ENCODE data around the gene SYCP3. TPM values are rescaled to one million over a fixed set of nuclear protein-coding genes. Genes with fewer than 3 reads are reported as not detected.

SYCP3 gene
- polyA plus RNA-seq, 1 of the 3 experiments (the other 2 are of a cell fraction): 0.07 TPM

GRCh38 chr12:101707131-101707782 lies 32.0 kb downstream of the SYCP3 start:
- peaks cover 3% of the 10 kb centered on the region; the same call in 1 of the 2 replicates for H3K79me2 ChIP-seq (ENCODE audit: insufficient read depth)
- no peaks in the 10 kb centered on the region for H3K9me2 ChIP-seq
- no peaks in the 10 kb centered on the region for H3K27me3 ChIP-seq (ENCODE audit: insufficient read depth)
- no peak overlapping the region for H2AFZ ChIP-seq (ENCODE audit: low read depth)
- no peaks in the 10 kb centered on the region for H3F3A ChIP-seq (replicated peaks; ENCODE audit: insufficient read depth)
- no peak overlapping the region for H3K9ac ChIP-seq
- no peak overlapping the region for H3K27ac ChIP-seq (ENCODE audit: low read depth in 2 of 2, low read length in 1 of 2)
- no peak for TF ChIP-seq JUND (IDR thresholded peaks at IDR 0.05)
- TF ChIP-seq USF1 (IDR thresholded peaks at IDR 0.05; ENCODE audit: borderline replicate concordance, low read depth): no peak
- TF ChIP-seq IRF3 (IDR thresholded peaks at IDR 0.05; ENCODE audit: low read depth, low read length): no peak
- TF ChIP-seq GATA2 (CRISPR knock-in tag; IDR thresholded peaks at IDR 0.05): no peak
- no peak for TF ChIP-seq SIN3A (IDR thresholded peaks at IDR 0.05; ENCODE audit: borderline replicate concordance, low read depth, low read length)
- TF ChIP-seq SMC3 (IDR thresholded peaks at IDR 0.05; ENCODE audit: low read depth, low read length): no peak
- no peaks in the 10 kb centered on the region for H3K9me3 ChIP-seq
- H3K36me3 ChIP-seq (replicated peaks in 1 of 2; ENCODE audit: control insufficient read depth in 1 of 2, insufficient read depth in 2 of 2, low read length in 1 of 2): no peaks in the 10 kb centered on the region
- H3K4me1 ChIP-seq (ENCODE audit: control insufficient read depth in 1 of 2, insufficient read depth in 2 of 2, low read depth in 1 of 2, low read length in 1 of 2): no peaks in the 10 kb centered on the region
- H4K20me1 ChIP-seq (ENCODE audit: insufficient read depth): no peaks in the 10 kb centered on the region
- DNase-seq: no peak
- ChIA-PET CTCF (interaction anchor here (1.2 to 1.9 kb wide), 2 partner anchors 16 to 66 kb away, joined by 3 to 6 read pairs; no protein-coding TSS in a partner anchor), POLR2A (no interaction called here)
- H3K4me2 ChIP-seq: no peak overlapping the region
- H3K4me3 ChIP-seq (ENCODE audit: low read depth in 2 of 2, low read length in 1 of 2): no peak overlapping the region

GRCh38 chr12:101706403-101706802 lies 32.9 kb downstream of the SYCP3 start:
- no peaks in the 10 kb centered on the region for H3K4me1 ChIP-seq (ENCODE audit: control insufficient read depth in 1 of 2, insufficient read depth in 2 of 2, low read depth in 1 of 2, low read length in 1 of 2)
- TF ChIP-seq MXI1 (IDR thresholded peaks at IDR 0.05; ENCODE audit: low read depth, low read length) (no peak), NFIC (IDR thresholded peaks at IDR 0.05; ENCODE audit: borderline replicate concordance) (no peak), ZBTB33 (IDR thresholded peaks at IDR 0.05; ENCODE audit: borderline replicate concordance, low read depth) (no peak), ELF1 (IDR thresholded peaks at IDR 0.05) (no peak), EP300 (IDR thresholded peaks at IDR 0.05; ENCODE audit: borderline replicate concordance in 1 of 2, low read depth in 1 of 2, low read length in 1 of 2) (no peak), TAF1 (IDR thresholded peaks at IDR 0.05; ENCODE audit: borderline replicate concordance, low read depth, low read length) (no peak), SMC3 (IDR thresholded peaks at IDR 0.05; ENCODE audit: low read depth, low read length) (no peak), EZH2phosphoT487 (IDR thresholded peaks at IDR 0.05; ENCODE audit: borderline replicate concordance, low read depth) (no peak), RXRA (IDR thresholded peaks at IDR 0.05; ENCODE audit: borderline replicate concordance, low read depth) (no peak), RFX5 (IDR thresholded peaks at IDR 0.05; ENCODE audit: low read length) (no peak), SIN3A (IDR thresholded peaks at IDR 0.05; ENCODE audit: borderline replicate concordance, low read depth, low read length) (no peak), NRF1 (IDR thresholded peaks at IDR 0.05; ENCODE audit: low read depth, low read length) (no peak)
- no peak overlapping the region for H3K4me2 ChIP-seq
- peaks cover 7% of the 10 kb centered on the region; the same call in 1 of the 2 replicates for H3K79me2 ChIP-seq (ENCODE audit: insufficient read depth)
- no peaks in the 10 kb centered on the region for H3F3A ChIP-seq (replicated peaks; ENCODE audit: insufficient read depth)
- no peak overlapping the region for H3K4me3 ChIP-seq (ENCODE audit: low read depth in 2 of 2, low read length in 1 of 2)
- POLR2A ChIA-PET: no interaction called here
- CTCF ChIA-PET: interaction anchor here (1.9 kb wide), 1 partner anchor 67 kb away, joined by 6 read pairs; no protein-coding TSS in a partner anchor
- H3K36me3 ChIP-seq (replicated peaks in 1 of 2; ENCODE audit: control insufficient read depth in 1 of 2, insufficient read depth in 2 of 2, low read length in 1 of 2): no peaks in the 10 kb centered on the region
- DNase-seq: no peak
- no peak overlapping the region for H2AFZ ChIP-seq (ENCODE audit: low read depth)
- WGBS (ENCODE audit: low lambda C conversion rate): 100% methylated on average over 1 of the region's 1 CpG
- no peaks in the 10 kb centered on the region for H3K27me3 ChIP-seq (ENCODE audit: insufficient read depth)
- H3K9me3 ChIP-seq: no peaks in the 10 kb centered on the region
- no peak overlapping the region for H3K27ac ChIP-seq (ENCODE audit: low read depth in 2 of 2, low read length in 1 of 2)
- H3K9ac ChIP-seq: no peak overlapping the region
- H3K9me2 ChIP-seq: no peaks in the 10 kb centered on the region
- no peaks in the 10 kb centered on the region for H4K20me1 ChIP-seq (ENCODE audit: insufficient read depth)

Measured in SK-N-SH (cell line).